NCI-H2171 treated with DMSO at 0.1 percent for 48 hours (cell line): ENCODE results near the gene TPPP2.

Experiments used
- DNase-seq: peaks from one replicate; lab custom pipeline; 2025; lab: John Stamatoyannopoulos, UW

Gene TPPP2

GRCh38 chr14:21075719-21076437 lies 45.9 kb downstream of the TPPP2 start:
- DNase-seq, result no peak

GRCh38 chr14:21077672-21078071 lies 47.7 kb downstream of the TPPP2 start:
- no peak for DNase-seq

- no peak for DNase-seq
Observed at GRCh38 chr14:21078287-21078686, 48.3 kb downstream of the TPPP2 start.

- DNase-seq, result no peak
Observed at GRCh38 chr14:21078726-21079125, 48.7 kb downstream of the TPPP2 start.

- no peak for DNase-seq
Observed at GRCh38 chr14:21081521-21082142, 51.6 kb downstream of the TPPP2 start.
